K562 (cell line): ENCODE measurements around the gene POLR2J. TPM values are rescaled to one million over a fixed set of nuclear protein-coding genes. Genes with fewer than 3 reads are reported as not detected.
"Not testable (repeated sequence)": the region's sequence is repeated elsewhere in the genome, so short reads cannot be mapped to it uniquely, and the experiment has no call there.

Experiments used
- ATAC-seq: fragments of 200-7000 bp; cut with Tn5 transposase; 3 replicates; pipeline ENCODE4 v1.9.1; 2020; ENCODE audit warnings: moderate library complexity
- BruUV-seq: library from RNA; stranded (reverse); fragments of 400-500 nt; replicated peaks from 2 replicates; lab custom pipeline; 2021; lab: Mats Ljungman, UMichigan
- CTCF ChIA-PET: fragments of 300-600 bp; formaldehyde crosslinking; extraction: SDS; loops from one replicate; lab custom pipeline; 2021; ENCODE audit warnings: low intra/inter-chr PET ratio; lab: Yijun Ruan, JAX
- POLR2A ChIA-PET: fragments of 300-600, 350-650 bp; sonication (Branson Sonifier 250); formaldehyde crosslinking; extraction: SDS; loops from one replicate; lab custom pipeline; 2021; ENCODE audit warnings: antibody characterized with exemption, inconsistent platforms; lab: Yijun Ruan, JAX
- DNase-seq, 4 experiments: peaks; one replicate each; pipeline versions ENCODE4 v3.0.0 to v3.0.0-alpha.2; 2011 to 2018; ENCODE audit warnings: low spot score in 3 of 4, mixed read lengths in 3 of 4; ENCODE audit errors: extremely low read depth in 1 of 4
- FAIRE-seq: peaks from 2 replicates; lab custom pipeline; 2011; peaks lifted over from hg19 to GRCh38; lab: Jason Lieb, UNC
- H2AFZ ChIP-seq: 2 replicates; pipeline ENCODE4 v1.6.0; 2011; ENCODE audit warnings: low read depth, low read length, control low read depth, inconsistent platforms
- H3K27ac ChIP-seq: fragments of 200-600 bp; 3 replicates; pipeline ENCODE4 v1.8.0; 2011; ENCODE audit warnings: low read depth, mild to moderate bottlenecking, control low read depth, inconsistent platforms, low read length, moderate library complexity, mixed read lengths; ENCODE audit errors: extremely low read depth
- H3K27me3 ChIP-seq, 2 experiments: fragments of 300-600 bp in 1 of 2; 2 replicates in 1 of 2; 3 replicates in 1 of 2; pipeline versions ENCODE4 v1.6.0 to v1.8.0; 2011; ENCODE audit warnings: inconsistent platforms in 2 of 2, low read length in 2 of 2, mild to moderate bottlenecking in 1 of 2, mixed read lengths in 1 of 2, moderate library complexity in 1 of 2; ENCODE audit not compliant: control insufficient read depth in 2 of 2, insufficient read depth in 2 of 2
- H3K36me3 ChIP-seq: fragments of 300-600 bp; 3 replicates; pipeline ENCODE4 v1.8.0; 2011; ENCODE audit warnings: mild to moderate bottlenecking, low read length, inconsistent platforms; ENCODE audit not compliant: control insufficient read depth, insufficient read depth
- H3K4me1 ChIP-seq, 2 experiments: fragments of 200-600 bp in 1 of 2; replicated peaks in 1 of 2; 2 replicates in 1 of 2; 3 replicates in 1 of 2; pipeline versions ENCODE4 v1.5.1 to v1.8.0; 2011; ENCODE audit warnings: inconsistent platforms in 2 of 2, low read length in 2 of 2, mild to moderate bottlenecking in 1 of 2, mixed read lengths in 1 of 2, moderate library complexity in 1 of 2; ENCODE audit not compliant: control insufficient read depth in 2 of 2, insufficient read depth in 2 of 2
- H3K4me2 ChIP-seq: 2 replicates; pipeline ENCODE4 v1.6.1; 2011; ENCODE audit warnings: low read length, control low read depth, inconsistent platforms, mixed read lengths; ENCODE audit not compliant: insufficient read depth
- H3K4me3 ChIP-seq: fragments of 200-600 bp; sonication (generic), shearing (Covaris generic); 2 replicates; pipeline ENCODE4 v1.5.1; 2016; ENCODE audit warnings: control low read depth, inconsistent platforms
- H3K79me2 ChIP-seq: fragments of 200-600 bp; 3 replicates; pipeline ENCODE4 v1.8.0; 2011; ENCODE audit warnings: low read length, inconsistent platforms; ENCODE audit not compliant: control insufficient read depth, insufficient read depth
- H3K9ac ChIP-seq, 2 experiments: 2 replicates each; pipeline versions ENCODE4 v1.6.0 to v1.6.1; 2011; ENCODE audit warnings: low read depth in 2 of 2, low read length in 2 of 2, control low read depth in 1 of 2, inconsistent platforms in 1 of 2, mild to moderate bottlenecking in 1 of 2, mixed read lengths in 1 of 2; ENCODE audit not compliant: insufficient read depth in 1 of 2
- H3K9me1 ChIP-seq: one replicate; pipeline ENCODE4 v1.6.0; 2011; ENCODE audit warnings: inconsistent platforms, mild to moderate bottlenecking, low read length, moderate library complexity; ENCODE audit not compliant: control insufficient read depth, insufficient read depth
- H3K9me3 ChIP-seq: replicated peaks from 2 replicates; pipeline ENCODE4 v1.5.1; 2011; ENCODE audit warnings: low read depth, low read length, inconsistent platforms; ENCODE audit not compliant: control insufficient read depth, insufficient read depth
- H4K20me1 ChIP-seq: replicated peaks from 2 replicates; pipeline ENCODE4 v1.6.1; 2011; ENCODE audit warnings: low read length, inconsistent platforms, mixed read lengths; ENCODE audit not compliant: control insufficient read depth, insufficient read depth
- POLR2G ChIP-seq: fragments of 200-400 bp; formaldehyde crosslinking; IDR thresholded peaks from 2 replicates; pipeline ENCODE4 v1.6.1; 2017; ENCODE audit warnings: low read depth, mild to moderate bottlenecking, antibody characterized with exemption, low read length, moderate library complexity
- RBFOX2 ChIP-seq: fragments of 200-400 bp; formaldehyde crosslinking; IDR thresholded peaks from 2 replicates; pipeline ENCODE4 v1.6.1; 2017; ENCODE audit warnings: low read depth, mild to moderate bottlenecking, low read length, moderate library complexity
- WGBS: fragments of 100-300 bp; shearing (Covaris generic); methylation state at CpG from one replicate; pipeline ENCODE4 v1.1.6; 2016; ENCODE audit warnings: low coverage, mixed read lengths; ENCODE audit not compliant: insufficient coverage; ENCODE audit errors: missing lambda C conversion rate; 5-methylcytosine and 5-hydroxymethylcytosine counted together
- in situ Hi-C: fragments of 300-500 bp; cut with MboI; formaldehyde crosslinking; loops from 4 replicates; pipeline ENCODE4 v1.15.0; 2018; ENCODE audit warnings: inconsistent platforms, mixed read lengths
- intact Hi-C: fragments of 100-400 bp; cut with micrococcal nuclease; formaldehyde crosslinking; loops from 2 replicates; pipeline ENCODE4 v1.14.2; 2022
- polyA plus RNA-seq, 8 experiments: library from polyadenylated mRNA; depleted of rRNA in 4 of 8; stranded (reverse) in 5 of 8; unstranded in 3 of 8; fragments of >200 nt; fragmentation: Nextera tagmentation in 2 of 8; fragmentation: Illumina TruSeq in 1 of 8; extraction: Ambion mirVana in 2 of 8; extraction: Trizol in 1 of 8; gene quantifications; 2 replicates each; pipeline versions ENCODE4 v1.2.1 to v1.2.3, GENCODE V29; 2011 to 2014; ENCODE audit warnings: inconsistent platforms in 1 of 8, missing spikeins in 1 of 8
- total RNA-seq, 7 experiments: library from RNA; depleted of rRNA in 6 of 7; stranded (reverse); fragments of >200 nt in 6 of 7; fragmentation: Illumina TruSeq in 2 of 7; extraction: Trizol in 2 of 7; gene quantifications; 2 replicates each; pipeline versions ENCODE4 v1.2.1 to v1.2.3, GENCODE V29; 2011 to 2021; ENCODE audit warnings: low replicate concordance in 1 of 7

The POLR2J gene
- total and polyA plus RNA-seq, 9 of the 15 experiments (the other 6 are each of a cell fraction or from before 2014, with no cell fraction given) = 32.3 to 220 (median 113) TPM

GRCh38 chr7:102479209-102479584 is 475 bp upstream of the POLR2J start:
- BruUV-seq = TSS peak; percentile 80
- intact Hi-C loops, H3K4me2 ChIP-seq, H3K4me3 ChIP-seq, H3K4me1 ChIP-seq, H3K9me3 ChIP-seq, H4K20me1 ChIP-seq, FAIRE-seq, CTCF ChIA-PET, H3K9me1 ChIP-seq, POLR2A ChIA-PET, H3K27ac ChIP-seq, DNase-seq, H3K79me2 ChIP-seq, H3K27me3 ChIP-seq, H3K36me3 ChIP-seq, H3K9ac ChIP-seq: not testable (repeated sequence)
- 0% methylated on average over 2 of the region's 10 CpGs for WGBS
- peak overlapping the region; percentile 84 for H2AFZ ChIP-seq
- ATAC-seq = peak; percentile 64
- in situ Hi-C loops = loop anchor here (25.0 kb wide), 1 partner anchor 583 kb away; the partner anchor contains the start of gene FBXL13

GRCh38 chr7:102474736-102475435 is 3.8 kb downstream of the POLR2J start:
- ATAC-seq, H3K27ac ChIP-seq, H2AFZ ChIP-seq, H3K79me2 ChIP-seq, H3K4me3 ChIP-seq, intact Hi-C loops, BruUV-seq, H3K4me2 ChIP-seq, H3K27me3 ChIP-seq, FAIRE-seq, H3K9me1 ChIP-seq, H4K20me1 ChIP-seq, H3K9ac ChIP-seq, CTCF ChIA-PET, DNase-seq, POLR2A ChIA-PET, H3K9me3 ChIP-seq: not testable (repeated sequence)
- Histone ChIP-seq H3K36me3 (peaks cover 36% of the 10 kb centered on the region; the same call in 2 of the 3 replicates), H3K4me1 (peaks cover 0 to 21% of the 10 kb centered on the region in 2 experiments; a peak in 3 of 5 replicates)
- WGBS = 94% methylated on average over 6 of the region's 19 CpGs
- in situ Hi-C loops = loop anchor here (25.0 kb wide), 3 partner anchors 87 to 587 kb away; partner anchors contain the start of genes FBXL13, POLR2J2, POLR2J3 and SPDYE2
- TF ChIP-seq POLR2G = 0 out of 2 replicates have a peak, but pooled peaks have one; percentile 16
- TF ChIP-seq RBFOX2 = peak; percentile 28; the same call in 1 of the 2 replicates

GRCh38 chr7:102474116-102474515 is 4.6 kb downstream of the POLR2J start:
- ATAC-seq, H3K9ac ChIP-seq, H3K4me3 ChIP-seq, H4K20me1 ChIP-seq, FAIRE-seq, H3K79me2 ChIP-seq, H2AFZ ChIP-seq, H3K9me1 ChIP-seq, DNase-seq, H3K4me2 ChIP-seq, H3K9me3 ChIP-seq, CTCF ChIA-PET, BruUV-seq, intact Hi-C loops, H3K27ac ChIP-seq, H3K27me3 ChIP-seq: not testable (repeated sequence)
- Histone ChIP-seq H3K4me1 (peaks cover 0 to 29% of the 10 kb centered on the region in 2 experiments; a peak in 3 of 5 replicates), H3K36me3 (peaks cover 44% of the 10 kb centered on the region; the same call in 2 of the 3 replicates)
- in situ Hi-C loops = loop anchor here (25.0 kb wide), 2 partner anchors 88 to 188 kb away; partner anchors contain the start of genes POLR2J2, POLR2J3, SPDYE2 and SPDYE2B
- 93% methylated on average over 3 of the region's 14 CpGs for WGBS
- POLR2A ChIA-PET = interaction anchor here (1.6 kb wide), 1 partner anchor 10 kb away, joined by 4 read pairs; the partner anchor contains the start of gene ALKBH4
